Measurements from ENCODE around the gene TREML1. TPM values are rescaled to one million over a fixed set of nuclear protein-coding genes. Genes with fewer than 3 reads are reported as not detected.

TREML1 gene, protein sequence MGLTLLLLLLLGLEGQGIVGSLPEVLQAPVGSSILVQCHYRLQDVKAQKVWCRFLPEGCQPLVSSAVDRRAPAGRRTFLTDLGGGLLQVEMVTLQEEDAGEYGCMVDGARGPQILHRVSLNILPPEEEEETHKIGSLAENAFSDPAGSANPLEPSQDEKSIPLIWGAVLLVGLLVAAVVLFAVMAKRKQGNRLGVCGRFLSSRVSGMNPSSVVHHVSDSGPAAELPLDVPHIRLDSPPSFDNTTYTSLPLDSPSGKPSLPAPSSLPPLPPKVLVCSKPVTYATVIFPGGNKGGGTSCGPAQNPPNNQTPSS
- total RNA-seq = not detected in 2 replicates

DNA sequence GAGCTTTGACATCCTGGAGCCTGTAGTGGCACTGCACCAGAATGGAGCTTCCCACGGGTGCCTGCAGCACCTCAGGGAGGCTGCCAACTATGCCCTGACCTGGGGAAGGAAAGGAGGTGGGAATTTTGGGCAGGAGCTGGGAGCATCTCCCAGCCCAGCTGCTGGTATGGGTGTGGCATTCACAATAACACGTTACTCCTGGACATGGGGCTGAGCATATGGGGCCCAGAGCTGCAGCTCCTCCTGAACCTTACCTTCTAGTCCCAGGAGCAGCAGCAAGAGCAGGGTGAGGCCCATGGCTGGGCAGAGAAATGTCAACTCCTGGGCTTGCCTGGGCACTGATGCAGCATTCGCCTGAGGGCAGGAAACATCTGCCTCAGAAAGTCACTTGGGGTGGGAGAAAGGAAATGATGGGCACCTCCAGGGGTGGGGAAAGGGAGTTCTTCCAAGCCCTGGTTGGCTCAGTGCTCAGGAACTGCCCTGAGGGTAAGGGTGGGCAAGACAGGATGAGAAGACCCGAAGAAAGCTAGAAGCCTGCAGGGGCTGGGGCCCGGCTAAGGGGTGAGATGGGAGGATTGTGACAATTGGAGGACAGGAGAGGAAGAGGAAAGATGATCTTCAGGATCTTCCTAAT lies at the start of gene TREML1:
Gene TREML1, minus strand, starts transcription at position 356 of the 634 bp plus-strand sequence. Its CDS starts 59 bp downstream, at position 297.
- DNase-seq (ENCODE audit: low read depth) (peak; percentile 38), FAIRE-seq (no peak)
- H3K36me3 ChIP-seq (ENCODE audit: control insufficient read depth, insufficient read depth, low read length) = no peaks in the 10 kb centered on the region
- H3K27me3 ChIP-seq (ENCODE audit: control insufficient read depth, insufficient read depth, low read length) = no peaks in the 10 kb centered on the region
- TF ChIP-seq, protein P1, sequence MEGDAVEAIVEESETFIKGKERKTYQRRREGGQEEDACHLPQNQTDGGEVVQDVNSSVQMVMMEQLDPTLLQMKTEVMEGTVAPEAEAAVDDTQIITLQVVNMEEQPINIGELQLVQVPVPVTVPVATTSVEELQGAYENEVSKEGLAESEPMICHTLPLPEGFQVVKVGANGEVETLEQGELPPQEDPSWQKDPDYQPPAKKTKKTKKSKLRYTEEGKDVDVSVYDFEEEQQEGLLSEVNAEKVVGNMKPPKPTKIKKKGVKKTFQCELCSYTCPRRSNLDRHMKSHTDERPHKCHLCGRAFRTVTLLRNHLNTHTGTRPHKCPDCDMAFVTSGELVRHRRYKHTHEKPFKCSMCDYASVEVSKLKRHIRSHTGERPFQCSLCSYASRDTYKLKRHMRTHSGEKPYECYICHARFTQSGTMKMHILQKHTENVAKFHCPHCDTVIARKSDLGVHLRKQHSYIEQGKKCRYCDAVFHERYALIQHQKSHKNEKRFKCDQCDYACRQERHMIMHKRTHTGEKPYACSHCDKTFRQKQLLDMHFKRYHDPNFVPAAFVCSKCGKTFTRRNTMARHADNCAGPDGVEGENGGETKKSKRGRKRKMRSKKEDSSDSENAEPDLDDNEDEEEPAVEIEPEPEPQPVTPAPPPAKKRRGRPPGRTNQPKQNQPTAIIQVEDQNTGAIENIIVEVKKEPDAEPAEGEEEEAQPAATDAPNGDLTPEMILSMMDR (IDR thresholded peaks at IDR 0.05; ENCODE audit: insufficient read depth, low read length, severe bottlenecking) = no peak
- H3K4me3 ChIP-seq (ENCODE audit: low read depth, low read length) = no peak within 1 kb of the TSS

DNA sequence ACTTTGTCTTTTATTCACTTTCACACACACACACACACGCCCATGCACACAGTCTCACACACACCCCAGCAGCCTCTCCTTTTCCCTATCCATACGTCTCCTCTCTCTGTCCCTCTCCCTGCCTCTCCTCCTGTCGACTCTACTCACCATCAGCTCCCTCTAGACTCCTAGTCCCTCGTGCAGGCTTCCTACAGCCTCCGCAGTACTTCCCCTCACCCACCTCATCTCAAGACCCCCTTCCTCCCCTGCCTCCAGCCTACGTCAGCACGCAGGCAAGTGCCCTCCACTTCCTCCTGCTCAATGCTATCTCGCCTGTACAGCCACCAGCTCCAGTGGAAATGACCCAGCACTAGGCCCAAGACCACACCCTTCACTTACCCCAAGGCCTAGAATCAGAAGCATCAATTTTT lies 47.6 kb upstream of the TREML1 start:
- Histone ChIP-seq H3K4me3 (ENCODE audit: low read depth, low read length) (no peak overlapping the region), H3K36me3 (ENCODE audit: control insufficient read depth, insufficient read depth, low read length) (no peaks in the 10 kb centered on the region), H3K27me3 (ENCODE audit: control insufficient read depth, insufficient read depth, low read length) (no peaks in the 10 kb centered on the region)
- DNase-seq (ENCODE audit: low read depth) = no peak
- no peak for FAIRE-seq
- TF ChIP-seq, protein P1 (IDR thresholded peaks at IDR 0.05; ENCODE audit: insufficient read depth, low read length, severe bottlenecking) = no peak

DNA sequence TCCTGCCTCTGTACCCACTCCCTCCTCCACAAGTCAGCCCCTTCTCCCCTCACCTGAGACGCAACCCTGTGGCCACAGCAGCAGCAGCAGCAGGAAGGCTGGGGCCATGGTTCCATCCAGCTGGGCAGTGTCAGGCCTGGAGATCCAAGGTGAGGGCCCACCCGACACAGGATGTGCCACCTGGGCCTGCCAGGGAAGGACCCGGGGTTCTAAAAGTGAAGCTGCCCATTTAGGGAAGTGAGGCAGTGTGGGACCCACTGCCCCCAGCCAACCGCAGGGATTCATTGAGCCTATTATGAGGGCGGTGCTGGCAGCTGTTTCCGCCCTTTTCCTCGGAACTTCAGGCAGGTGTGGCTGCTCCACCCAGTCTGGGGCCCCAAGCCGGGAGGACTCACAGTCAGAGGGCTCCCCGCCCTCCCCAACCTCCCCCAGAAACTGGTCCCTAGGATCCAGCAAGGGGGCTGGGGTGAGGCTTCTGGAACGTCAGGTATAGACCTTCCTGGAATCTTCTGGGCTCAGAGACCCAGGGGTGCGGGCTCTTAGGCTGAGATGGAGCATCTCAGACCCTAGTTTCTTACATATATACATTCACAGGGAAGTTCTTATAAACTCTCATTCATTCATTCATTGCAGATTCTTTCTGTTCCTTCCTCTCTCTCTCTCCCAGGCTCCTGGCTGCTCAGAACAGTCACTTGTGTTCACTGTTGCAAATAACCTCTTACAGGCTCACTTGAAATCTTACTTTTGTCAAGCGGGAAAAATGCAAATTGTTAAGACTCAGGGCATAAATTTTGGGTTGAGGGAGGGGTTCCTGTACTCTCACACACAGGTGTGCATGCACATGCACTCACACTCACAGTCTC lies 47.0 kb upstream of the TREML1 start, which contains the start of gene TREML2:
Gene TREML2, minus strand, starts transcription at position 249 of the 863 bp plus-strand sequence. Its CDS starts 141 bp downstream, at position 108.
- Histone ChIP-seq H3K27me3 (ENCODE audit: control insufficient read depth, insufficient read depth, low read length) (no peaks in the 10 kb centered on the region), H3K4me3 (ENCODE audit: low read depth, low read length) (no peak within 1 kb of the TSS), H3K36me3 (ENCODE audit: control insufficient read depth, insufficient read depth, low read length) (no peaks in the 10 kb centered on the region)
- FAIRE-seq (no peak), DNase-seq (ENCODE audit: low read depth) (no peak)
- TF ChIP-seq, protein P1 (IDR thresholded peaks at IDR 0.05; ENCODE audit: insufficient read depth, low read length, severe bottlenecking) = no peak

DNA sequence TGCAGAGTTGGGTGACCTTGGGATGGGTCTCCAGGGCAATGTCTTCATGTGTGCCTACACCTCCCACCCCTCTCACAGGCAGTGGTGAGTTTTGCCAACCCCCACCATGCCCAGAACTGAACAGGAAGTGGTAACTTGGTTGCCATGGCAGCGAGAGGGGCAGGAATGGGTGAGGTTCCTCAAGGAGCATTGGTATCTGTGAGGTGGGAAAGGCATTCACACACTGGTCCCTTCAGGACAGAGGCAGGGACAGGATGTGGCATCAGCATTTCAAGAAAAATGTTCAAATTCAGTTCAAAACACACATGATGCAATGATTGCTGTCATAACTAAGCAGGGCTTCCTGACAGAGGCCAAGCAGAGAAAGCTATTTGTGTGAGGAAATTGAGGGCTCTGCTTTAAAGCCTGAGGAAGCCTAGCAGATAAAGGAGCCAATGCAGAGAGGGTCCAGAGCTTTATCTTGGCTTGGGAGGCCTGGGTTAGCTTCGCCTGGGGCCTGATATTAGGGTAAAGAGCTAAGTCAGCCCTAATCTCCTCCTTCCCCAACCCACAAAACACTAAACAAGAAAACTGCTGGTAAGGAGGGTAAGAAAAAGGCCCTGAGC lies 46.3 kb upstream of the TREML1 start:
- H3K27me3 ChIP-seq (ENCODE audit: control insufficient read depth, insufficient read depth, low read length) = no peaks in the 10 kb centered on the region
- FAIRE-seq (no peak), DNase-seq (ENCODE audit: low read depth) (peak; percentile 7)
- no peak overlapping the region for H3K4me3 ChIP-seq (ENCODE audit: low read depth, low read length)
- H3K36me3 ChIP-seq (ENCODE audit: control insufficient read depth, insufficient read depth, low read length) = no peaks in the 10 kb centered on the region
- TF ChIP-seq, protein P1 (IDR thresholded peaks at IDR 0.05; ENCODE audit: insufficient read depth, low read length, severe bottlenecking) = no peak

DNA sequence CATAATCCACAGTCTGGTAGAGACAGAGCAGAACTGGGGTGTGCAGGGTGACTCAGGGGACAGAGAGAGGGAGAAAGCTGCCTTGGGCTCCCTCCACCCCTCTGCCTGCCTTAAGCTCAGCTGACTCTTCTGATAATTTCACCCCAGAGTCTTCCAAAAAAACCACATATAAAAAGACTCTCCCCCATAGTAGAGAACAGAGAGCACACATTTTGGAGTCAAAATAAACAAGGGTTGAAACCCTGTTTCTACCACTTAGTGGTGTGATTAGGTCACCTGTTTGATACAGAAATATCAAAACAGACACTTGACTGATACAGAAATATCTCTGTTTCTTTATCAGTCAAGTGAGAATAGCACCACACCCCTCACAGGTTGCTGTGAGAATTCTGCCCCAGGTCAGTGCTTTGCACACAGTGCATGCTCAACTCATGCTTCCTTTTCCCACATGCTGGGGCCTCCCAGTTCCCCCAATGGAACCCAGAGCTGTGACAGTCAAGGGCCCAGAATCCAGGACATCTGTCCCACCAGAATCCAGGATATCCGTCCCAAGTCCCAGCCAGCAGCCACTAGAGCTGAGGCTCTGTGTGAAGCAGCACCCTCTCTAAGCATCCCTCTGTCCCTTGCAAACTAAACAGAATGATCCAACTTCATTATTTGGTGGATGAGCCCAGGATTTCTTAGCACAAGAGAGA lies 45.6 kb upstream of the TREML1 start:
- no peaks in the 10 kb centered on the region for H3K36me3 ChIP-seq (ENCODE audit: control insufficient read depth, insufficient read depth, low read length)
- FAIRE-seq = no peak
- TF ChIP-seq, protein P1 (IDR thresholded peaks at IDR 0.05; ENCODE audit: insufficient read depth, low read length, severe bottlenecking) = no peak
- no peaks in the 10 kb centered on the region for H3K27me3 ChIP-seq (ENCODE audit: control insufficient read depth, insufficient read depth, low read length)
- no peak overlapping the region for H3K4me3 ChIP-seq (ENCODE audit: low read depth, low read length)
- no peak for DNase-seq (ENCODE audit: low read depth)

Data from bronchial epithelial cell (primary cell).